GM12878 (cell line): ENCODE results near the gene SRC. TPM values are rescaled to one million over a fixed set of nuclear protein-coding genes. Genes with fewer than 3 reads are reported as not detected.

ENCODE experiments used
- ATAC-seq: fragments of 200-7000 bp; cut with Tn5 transposase; 3 replicates; pipeline ENCODE4 v1.9.1; 2020; ENCODE audit warnings: mild to moderate bottlenecking, moderate library complexity
- BruUV-seq: library from RNA; stranded (reverse); fragments of 400-500 nt; replicated peaks from 2 replicates; lab custom pipeline; 2021; lab: Mats Ljungman, UMichigan
- CTCF ChIA-PET: fragments of 300-600 bp; sonication (Branson Sonifier 250); formaldehyde crosslinking; extraction: SDS; loops from one replicate; lab custom pipeline; 2021; ENCODE audit warnings: inconsistent platforms; lab: Yijun Ruan, JAX
- POLR2A ChIA-PET: fragments of 350-600 bp; formaldehyde crosslinking; extraction: SDS; loops from one replicate; lab custom pipeline; 2021; ENCODE audit warnings: inconsistent platforms; lab: Charles Lee
- RAD21 ChIA-PET: fragments of 300-600 bp; sonication (Branson Sonifier 250); formaldehyde crosslinking; loops from one replicate; lab custom pipeline; 2023; ENCODE audit warnings: antibody characterized with exemption; ENCODE audit not compliant: unreplicated experiment; lab: Charles Lee
- SMC1A ChIA-PET: fragments of 300-600 bp; sonication (Branson Sonifier 250); formaldehyde crosslinking; loops from one replicate; lab custom pipeline; 2023; ENCODE audit not compliant: unreplicated experiment, uncharacterized antibody; lab: Charles Lee
- DNase-seq: peaks from one replicate; pipeline ENCODE4 v3.0.0-alpha.2; 2011; ENCODE audit warnings: low read depth, low spot score
- FAIRE-seq: peaks from 3 replicates; lab custom pipeline; 2011; peaks lifted over from hg19 to GRCh38; lab: Jason Lieb, UNC
- H2AFZ ChIP-seq: 2 replicates; pipeline ENCODE4 v1.6.0; 2011; ENCODE audit warnings: low read depth, low read length, control low read depth; ENCODE audit not compliant: control insufficient read depth
- H3K27ac ChIP-seq: 2 replicates; pipeline ENCODE4 v1.5.1; 2011; ENCODE audit warnings: control low read depth; ENCODE audit not compliant: control insufficient read depth, insufficient read depth
- H3K27me3 ChIP-seq, 2 experiments: replicated peaks in 1 of 2; 2 replicates each; pipeline versions ENCODE4 v1.6.0 to v1.6.1; 2011; ENCODE audit warnings: low read length in 1 of 2; ENCODE audit not compliant: control insufficient read depth in 2 of 2, insufficient read depth in 2 of 2
- H3K36me3 ChIP-seq, 2 experiments: 2 replicates each; pipeline ENCODE4 v1.5.1; 2011; ENCODE audit warnings: low read length in 1 of 2; ENCODE audit not compliant: control insufficient read depth in 2 of 2, insufficient read depth in 2 of 2
- H3K4me1 ChIP-seq: 2 replicates; pipeline ENCODE4 v1.6.1; 2011; ENCODE audit warnings: mild to moderate bottlenecking, low read length, moderate library complexity, mixed read lengths; ENCODE audit not compliant: control insufficient read depth, insufficient read depth
- H3K4me2 ChIP-seq: 2 replicates; pipeline ENCODE4 v1.6.0; 2011; ENCODE audit warnings: control low read depth; ENCODE audit not compliant: control insufficient read depth, insufficient read depth
- H3K4me3 ChIP-seq: fragments of 200-600 bp; sonication (generic); 2 replicates; pipeline ENCODE4 v1.5.1; 2016
- H3K79me2 ChIP-seq: 2 replicates; pipeline ENCODE4 v1.6.0; 2011; ENCODE audit warnings: low read length; ENCODE audit not compliant: control insufficient read depth, insufficient read depth
- H3K9ac ChIP-seq: 2 replicates; pipeline ENCODE4 v1.8.0; 2011; ENCODE audit warnings: low read length, control low read depth, mixed read lengths; ENCODE audit not compliant: control insufficient read depth, insufficient read depth
- H3K9me3 ChIP-seq: replicated peaks from 3 replicates; pipeline ENCODE4 v1.5.1; 2011; ENCODE audit warnings: mild to moderate bottlenecking, low read length; ENCODE audit not compliant: control insufficient read depth, insufficient read depth
- H4K20me1 ChIP-seq: 2 replicates; pipeline ENCODE4 v1.6.0; 2011; ENCODE audit not compliant: control insufficient read depth, insufficient read depth
- ASH2L ChIP-seq: fragments of 300-600, 200-600 bp; sonication (generic); IDR thresholded peaks from 2 replicates; pipeline ENCODE4 v1.6.1; 2017; ENCODE audit warnings: low read depth, mild to moderate bottlenecking, borderline replicate concordance
- CBX5 ChIP-seq: sonication (generic); IDR thresholded peaks from 2 replicates; pipeline ENCODE4 v1.6.1; 2016; ENCODE audit warnings: low read depth, moderate library complexity, mild to moderate bottlenecking, inconsistent platforms
- CEBPB ChIP-seq, 2 experiments: fragments of 150-350 bp in 1 of 2; IDR thresholded peaks; 2 replicates each; pipeline ENCODE4 v1.6.1; 2012 to 2014; ENCODE audit warnings: low read depth in 2 of 2, low read length in 2 of 2, borderline replicate concordance in 1 of 2, inconsistent platforms in 1 of 2
- CREB1 ChIP-seq: IDR thresholded peaks from 2 replicates; pipeline ENCODE4 v1.6.1; 2012; ENCODE audit warnings: low read depth, mild to moderate bottlenecking, inconsistent platforms
- FOXK2 ChIP-seq: fragments of 450-650 bp; IDR thresholded peaks from 2 replicates; pipeline ENCODE4 v1.6.1; 2017; ENCODE audit warnings: mild to moderate bottlenecking, moderate library complexity
- GABPA ChIP-seq: IDR thresholded peaks from 2 replicates; pipeline ENCODE4 v1.6.1; 2014; ENCODE audit warnings: antibody characterized with exemption, low read depth, mild to moderate bottlenecking, inconsistent platforms
- IKZF2 ChIP-seq, 2 experiments: fragments of 450-650 bp; IDR thresholded peaks; 2 replicates each; pipeline ENCODE4 v1.6.1; 2017; ENCODE audit warnings: mild to moderate bottlenecking in 2 of 2, moderate library complexity in 2 of 2
- KDM1A ChIP-seq: fragments of 200-600 bp; sonication (generic); IDR thresholded peaks from 2 replicates; pipeline ENCODE4 v1.6.1; 2016; ENCODE audit warnings: borderline replicate concordance
- MYB ChIP-seq: fragments of 150-350 bp; IDR thresholded peaks from 2 replicates; pipeline ENCODE4 v1.6.1; 2014; ENCODE audit warnings: mild to moderate bottlenecking, low read depth, low read length, borderline replicate concordance
- RCOR1 ChIP-seq: conservative IDR thresholded peaks from 2 replicates; pipeline ENCODE4 v1.6.1; 2012; ENCODE audit warnings: low read depth, low read length, improper control_type of control experiment
- SP1 ChIP-seq: IDR thresholded peaks from one replicate; pipeline ENCODE4 v1.6.1; 2011; ENCODE audit warnings: low read depth, low read length
- TCF12 ChIP-seq: IDR thresholded peaks from 2 replicates; pipeline ENCODE4 v1.6.1; 2011; ENCODE audit warnings: low read depth, mild to moderate bottlenecking, low read length
- TCF3 ChIP-seq: IDR thresholded peaks from 2 replicates; pipeline ENCODE4 v1.6.1; 2012; ENCODE audit warnings: low read depth, mild to moderate bottlenecking, low read length, borderline replicate concordance; ENCODE audit not compliant: insufficient read depth
- WRNIP1 ChIP-seq: IDR thresholded peaks from 2 replicates; pipeline ENCODE4 v1.6.1; 2011; ENCODE audit warnings: low read depth, low read length, improper control_type of control experiment, borderline replicate concordance
- WGBS: methylation state at CpG from one replicate; pipeline ENCODE4 v1.1.6; 2016; ENCODE audit warnings: low lambda C conversion rate; ENCODE audit not compliant: insufficient replicate concordance, insufficient coverage; ENCODE audit errors: missing lambda C conversion rate; 5-methylcytosine and 5-hydroxymethylcytosine counted together
- in situ Hi-C: fragments of 300-500 bp; cut with MboI; formaldehyde crosslinking; loops from 9 replicates; pipeline ENCODE4 v1.14.3; 2018; ENCODE audit warnings: mixed read lengths
- intact Hi-C: fragments of 100-400 bp; cut with micrococcal nuclease; formaldehyde crosslinking; loops from one replicate; pipeline ENCODE4 v1.14.2; 2022; ENCODE audit not compliant: unreplicated experiment
- polyA plus RNA-seq, 11 experiments: library from polyadenylated mRNA; depleted of rRNA in 4 of 11; unstranded in 6 of 11; stranded (reverse) in 5 of 11; fragments of >200 nt; fragmentation: Nextera tagmentation in 4 of 11; fragmentation: Illumina TruSeq in 1 of 11; extraction: Ambion mirVana in 4 of 11; extraction: Trizol in 1 of 11; gene quantifications; 1 replicate in 1 of 11; 2 replicates in 10 of 11; pipeline versions ENCODE4 v1.2.1 to v1.2.3, GENCODE V29; 2011 to 2016; ENCODE audit warnings: inconsistent platforms in 2 of 11, missing spikeins in 2 of 11, low read depth in 1 of 11
- total RNA-seq, 4 experiments: library from RNA; depleted of rRNA in 3 of 4; stranded (reverse); fragments of >200 nt in 3 of 4; fragmentation: Illumina TruSeq in 1 of 4; extraction: Trizol in 1 of 4; gene quantifications; 2 replicates each; pipeline versions ENCODE4 v1.2.1 to v1.2.3, GENCODE V29; 2013 to 2021
- TF ChIP-seq, protein P1 (sequence below): IDR thresholded peaks from 2 replicates; pipeline ENCODE4 v1.6.1; 2012; ENCODE audit warnings: mild to moderate bottlenecking, low read depth, low read length

SRC gene
- total and polyA plus RNA-seq, 10 of the 15 experiments (the other 5 are each of a cell fraction or from before 2014, with no cell fraction given), result 0.60 to 71.3 (median 27.2) TPM

DNA sequence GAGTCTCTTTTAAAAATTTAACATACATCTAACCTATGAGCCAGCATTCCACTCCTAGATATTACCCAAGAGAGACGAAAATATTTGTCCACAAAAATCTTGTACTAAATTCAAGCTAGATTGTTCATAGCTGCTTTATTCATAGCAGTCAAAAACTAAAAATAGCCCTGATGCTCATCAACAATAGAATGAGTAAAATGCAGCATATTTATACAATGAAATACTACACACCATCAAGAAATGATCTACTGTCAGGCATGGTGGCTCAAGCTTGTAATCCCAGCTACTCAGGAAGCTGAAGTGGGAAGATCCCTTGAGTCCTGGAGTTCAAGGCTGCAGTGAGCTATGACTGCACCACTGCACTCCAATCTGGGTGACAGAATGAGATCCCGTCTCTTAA, 22.0 kb upstream of the SRC start:
- no peak overlapping the region for H3K4me3 ChIP-seq
- TF ChIP-seq MYB (no peak), CREB1 (no peak), KDM1A (no peak), TCF3 (no peak), RCOR1 (no peak), IKZF2 (IDR thresholded peaks at IDR 0.05) (no peak), CEBPB (IDR thresholded peaks at IDR 0.05; ENCODE audit: borderline replicate concordance in 1 of 2, low read depth in 2 of 2, low read length in 2 of 2) (no peak), CBX5 (no peak), TCF12 (no peak), ASH2L (no peak), WRNIP1 (no peak), FOXK2 (no peak), SP1 (no peak), GABPA (no peak)
- TF ChIP-seq, protein P1, sequence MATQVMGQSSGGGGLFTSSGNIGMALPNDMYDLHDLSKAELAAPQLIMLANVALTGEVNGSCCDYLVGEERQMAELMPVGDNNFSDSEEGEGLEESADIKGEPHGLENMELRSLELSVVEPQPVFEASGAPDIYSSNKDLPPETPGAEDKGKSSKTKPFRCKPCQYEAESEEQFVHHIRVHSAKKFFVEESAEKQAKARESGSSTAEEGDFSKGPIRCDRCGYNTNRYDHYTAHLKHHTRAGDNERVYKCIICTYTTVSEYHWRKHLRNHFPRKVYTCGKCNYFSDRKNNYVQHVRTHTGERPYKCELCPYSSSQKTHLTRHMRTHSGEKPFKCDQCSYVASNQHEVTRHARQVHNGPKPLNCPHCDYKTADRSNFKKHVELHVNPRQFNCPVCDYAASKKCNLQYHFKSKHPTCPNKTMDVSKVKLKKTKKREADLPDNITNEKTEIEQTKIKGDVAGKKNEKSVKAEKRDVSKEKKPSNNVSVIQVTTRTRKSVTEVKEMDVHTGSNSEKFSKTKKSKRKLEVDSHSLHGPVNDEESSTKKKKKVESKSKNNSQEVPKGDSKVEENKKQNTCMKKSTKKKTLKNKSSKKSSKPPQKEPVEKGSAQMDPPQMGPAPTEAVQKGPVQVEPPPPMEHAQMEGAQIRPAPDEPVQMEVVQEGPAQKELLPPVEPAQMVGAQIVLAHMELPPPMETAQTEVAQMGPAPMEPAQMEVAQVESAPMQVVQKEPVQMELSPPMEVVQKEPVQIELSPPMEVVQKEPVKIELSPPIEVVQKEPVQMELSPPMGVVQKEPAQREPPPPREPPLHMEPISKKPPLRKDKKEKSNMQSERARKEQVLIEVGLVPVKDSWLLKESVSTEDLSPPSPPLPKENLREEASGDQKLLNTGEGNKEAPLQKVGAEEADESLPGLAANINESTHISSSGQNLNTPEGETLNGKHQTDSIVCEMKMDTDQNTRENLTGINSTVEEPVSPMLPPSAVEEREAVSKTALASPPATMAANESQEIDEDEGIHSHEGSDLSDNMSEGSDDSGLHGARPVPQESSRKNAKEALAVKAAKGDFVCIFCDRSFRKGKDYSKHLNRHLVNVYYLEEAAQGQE, result no peak
- no peaks in the 10 kb centered on the region for H4K20me1 ChIP-seq
- no TSS peak for BruUV-seq
- no peaks in the 10 kb centered on the region for H3K4me1 ChIP-seq
- FAIRE-seq (no peak), ATAC-seq (no peak), DNase-seq (no peak)
- ChIA-PET SMC1A (interaction anchor here (0.6 to 1.0 kb wide), 3 partner anchors 9 to 55 kb away, joined by 3 to 6 read pairs (median 4); no protein-coding TSS in a partner anchor), RAD21 (interaction anchor here (0.7 to 0.8 kb wide), 2 partner anchors 58 to 160 kb away, joined by 3 read pairs; no protein-coding TSS in a partner anchor), POLR2A (interaction anchor here (0.7 kb wide), 1 partner anchor 28 kb away, joined by 3 read pairs; no protein-coding TSS in a partner anchor), CTCF (interaction anchor here (0.6 to 1.9 kb wide), 4 partner anchors 21 to 135 kb away, joined by 3 to 5 read pairs (median 4); no protein-coding TSS in a partner anchor)
- no peak overlapping the region for H3K27ac ChIP-seq
- H3K9ac ChIP-seq, result no peak overlapping the region
- WGBS, result 77% methylated on average over 1 of the region's 2 CpGs
- H3K27me3 ChIP-seq, result no peaks in the 10 kb centered on the region
- no peaks in the 10 kb centered on the region for H3K79me2 ChIP-seq
- H3K4me2 ChIP-seq, result no peak overlapping the region
- intact Hi-C loops (no loop called here), in situ Hi-C loops (no loop called here)
- no peaks in the 10 kb centered on the region; the same call in 2 of the 3 replicates for H3K9me3 ChIP-seq
- no peaks in the 10 kb centered on the region; a peak in 1 of 4 replicates for H3K36me3 ChIP-seq
- no peak overlapping the region for H2AFZ ChIP-seq
